ENCODE measurements around the gene CRLF1. TPM values are rescaled to one million over a fixed set of nuclear protein-coding genes. Genes with fewer than 3 reads are reported as not detected.

CRLF1 gene
- total and polyA plus RNA-seq, 2 experiments from 2014 or later, result 18.1 to 19.7 TPM

GRCh38 chr19:18655173-18655844, 48.7 kb upstream of the CRLF1 start (continued):
- TF ChIP-seq, protein P1, sequence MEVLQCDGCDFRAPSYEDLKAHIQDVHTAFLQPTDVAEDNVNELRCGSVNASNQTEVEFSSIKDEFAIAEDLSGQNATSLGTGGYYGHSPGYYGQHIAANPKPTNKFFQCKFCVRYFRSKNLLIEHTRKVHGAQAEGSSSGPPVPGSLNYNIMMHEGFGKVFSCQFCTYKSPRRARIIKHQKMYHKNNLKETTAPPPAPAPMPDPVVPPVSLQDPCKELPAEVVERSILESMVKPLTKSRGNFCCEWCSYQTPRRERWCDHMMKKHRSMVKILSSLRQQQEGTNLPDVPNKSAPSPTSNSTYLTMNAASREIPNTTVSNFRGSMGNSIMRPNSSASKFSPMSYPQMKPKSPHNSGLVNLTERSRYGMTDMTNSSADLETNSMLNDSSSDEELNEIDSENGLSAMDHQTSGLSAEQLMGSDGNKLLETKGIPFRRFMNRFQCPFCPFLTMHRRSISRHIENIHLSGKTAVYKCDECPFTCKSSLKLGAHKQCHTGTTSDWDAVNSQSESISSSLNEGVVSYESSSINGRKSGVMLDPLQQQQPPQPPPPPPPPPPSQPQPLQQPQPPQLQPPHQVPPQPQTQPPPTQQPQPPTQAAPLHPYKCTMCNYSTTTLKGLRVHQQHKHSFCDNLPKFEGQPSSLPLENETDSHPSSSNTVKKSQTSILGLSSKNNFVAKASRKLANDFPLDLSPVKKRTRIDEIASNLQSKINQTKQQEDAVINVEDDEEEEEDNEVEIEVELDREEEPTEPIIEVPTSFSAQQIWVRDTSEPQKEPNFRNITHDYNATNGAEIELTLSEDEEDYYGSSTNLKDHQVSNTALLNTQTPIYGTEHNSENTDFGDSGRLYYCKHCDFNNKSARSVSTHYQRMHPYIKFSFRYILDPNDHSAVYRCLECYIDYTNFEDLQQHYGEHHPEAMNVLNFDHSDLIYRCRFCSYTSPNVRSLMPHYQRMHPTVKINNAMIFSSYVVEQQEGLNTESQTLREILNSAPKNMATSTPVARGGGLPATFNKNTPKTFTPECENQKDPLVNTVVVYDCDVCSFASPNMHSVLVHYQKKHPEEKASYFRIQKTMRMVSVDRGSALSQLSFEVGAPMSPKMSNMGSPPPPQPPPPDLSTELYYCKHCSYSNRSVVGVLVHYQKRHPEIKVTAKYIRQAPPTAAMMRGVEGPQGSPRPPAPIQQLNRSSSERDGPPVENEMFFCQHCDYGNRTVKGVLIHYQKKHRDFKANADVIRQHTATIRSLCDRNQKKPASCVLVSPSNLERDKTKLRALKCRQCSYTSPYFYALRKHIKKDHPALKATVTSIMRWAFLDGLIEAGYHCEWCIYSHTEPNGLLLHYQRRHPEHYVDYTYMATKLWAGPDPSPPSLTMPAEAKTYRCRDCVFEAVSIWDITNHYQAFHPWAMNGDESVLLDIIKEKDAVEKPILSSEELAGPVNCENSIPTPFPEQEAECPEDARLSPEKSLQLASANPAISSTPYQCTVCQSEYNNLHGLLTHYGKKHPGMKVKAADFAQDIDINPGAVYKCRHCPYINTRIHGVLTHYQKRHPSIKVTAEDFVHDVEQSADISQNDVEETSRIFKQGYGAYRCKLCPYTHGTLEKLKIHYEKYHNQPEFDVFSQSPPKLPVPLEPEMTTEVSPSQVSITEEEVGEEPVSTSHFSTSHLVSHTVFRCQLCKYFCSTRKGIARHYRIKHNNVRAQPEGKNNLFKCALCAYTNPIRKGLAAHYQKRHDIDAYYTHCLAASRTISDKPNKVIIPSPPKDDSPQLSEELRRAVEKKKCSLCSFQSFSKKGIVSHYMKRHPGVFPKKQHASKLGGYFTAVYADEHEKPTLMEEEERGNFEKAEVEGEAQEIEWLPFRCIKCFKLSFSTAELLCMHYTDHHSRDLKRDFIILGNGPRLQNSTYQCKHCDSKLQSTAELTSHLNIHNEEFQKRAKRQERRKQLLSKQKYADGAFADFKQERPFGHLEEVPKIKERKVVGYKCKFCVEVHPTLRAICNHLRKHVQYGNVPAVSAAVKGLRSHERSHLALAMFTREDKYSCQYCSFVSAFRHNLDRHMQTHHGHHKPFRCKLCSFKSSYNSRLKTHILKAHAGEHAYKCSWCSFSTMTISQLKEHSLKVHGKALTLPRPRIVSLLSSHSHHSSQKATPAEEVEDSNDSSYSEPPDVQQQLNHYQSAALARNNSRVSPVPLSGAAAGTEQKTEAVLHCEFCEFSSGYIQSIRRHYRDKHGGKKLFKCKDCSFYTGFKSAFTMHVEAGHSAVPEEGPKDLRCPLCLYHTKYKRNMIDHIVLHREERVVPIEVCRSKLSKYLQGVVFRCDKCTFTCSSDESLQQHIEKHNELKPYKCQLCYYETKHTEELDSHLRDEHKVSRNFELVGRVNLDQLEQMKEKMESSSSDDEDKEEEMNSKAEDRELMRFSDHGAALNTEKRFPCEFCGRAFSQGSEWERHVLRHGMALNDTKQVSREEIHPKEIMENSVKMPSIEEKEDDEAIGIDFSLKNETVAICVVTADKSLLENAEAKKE (CRISPR knock-in tag; IDR thresholded peaks at IDR 0.05), result no peak
- TF ChIP-seq EZH2phosphoT487 (IDR thresholded peaks at IDR 0.05; ENCODE audit: unreplicated experiment), result no peak

DNA sequence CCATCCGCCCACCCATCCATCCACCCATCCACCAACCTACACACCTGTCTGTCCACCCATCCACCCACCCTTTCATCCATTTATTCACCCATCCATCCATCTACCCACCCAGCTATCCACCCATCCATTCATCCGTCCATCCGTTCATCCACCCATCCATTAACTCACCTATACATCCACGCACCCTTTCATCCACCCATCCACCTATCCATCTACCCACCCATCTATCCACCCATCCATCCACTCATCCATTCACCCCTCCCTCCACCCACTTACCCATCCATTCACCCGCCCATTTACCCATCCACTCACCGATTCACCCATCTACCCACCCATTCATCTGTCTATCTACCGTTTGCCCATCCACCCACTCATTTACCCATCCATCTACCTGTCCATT, 47.9 kb upstream of the CRLF1 start:
- Histone ChIP-seq H3K4me2 (no peak overlapping the region), H3F3A (replicated peaks; ENCODE audit: low read depth) (peaks cover 8% of the 10 kb centered on the region; the same call in 1 of the 2 replicates), H2AFZ (no peak overlapping the region), H3K27me3 (ENCODE audit: insufficient read depth) (no peaks in the 10 kb centered on the region), H3K9me2 (ENCODE audit: insufficient read depth) (0 out of 2 replicates have a peak, but pooled peaks cover 6% of the 10 kb centered on the region), H3K27ac (ENCODE audit: low read depth) (no peak overlapping the region), H3K4me1 (ENCODE audit: insufficient read depth) (peaks cover 9% of the 10 kb centered on the region; the same call in 1 of the 2 replicates), H4K20me1 (replicated peaks; ENCODE audit: insufficient read depth) (no peaks in the 10 kb centered on the region; the same call in 1 of the 2 replicates), H3K4me3 (no peak overlapping the region), H3K36me3 (ENCODE audit: insufficient read depth) (no peaks in the 10 kb centered on the region), H3K79me2 (replicated peaks; ENCODE audit: insufficient read depth) (no peaks in the 10 kb centered on the region)
- Mint-ChIP-seq H3K4me3 (no peak overlapping the region), H3K27me3 (ENCODE audit: insufficient read depth, low read depth, poor library complexity) (peaks cover 16% of the 10 kb centered on the region), H3K4me1 (peaks cover 47% of the 10 kb centered on the region), H3K36me3 (ENCODE audit: low read depth) (no peaks in the 10 kb centered on the region; the same call in 2 of the 3 replicates), H3K27ac (no peak overlapping the region), H3K9me3 (no peaks in the 10 kb centered on the region; the same call in 2 of the 3 replicates)
- ATAC-seq (no peak), DNase-seq (ENCODE audit: low spot score) (no peak)
- TF ChIP-seq NANOG (IDR thresholded peaks at IDR 0.05; ENCODE audit: borderline replicate concordance), result no peak
- TF ChIP-seq, protein P2, sequence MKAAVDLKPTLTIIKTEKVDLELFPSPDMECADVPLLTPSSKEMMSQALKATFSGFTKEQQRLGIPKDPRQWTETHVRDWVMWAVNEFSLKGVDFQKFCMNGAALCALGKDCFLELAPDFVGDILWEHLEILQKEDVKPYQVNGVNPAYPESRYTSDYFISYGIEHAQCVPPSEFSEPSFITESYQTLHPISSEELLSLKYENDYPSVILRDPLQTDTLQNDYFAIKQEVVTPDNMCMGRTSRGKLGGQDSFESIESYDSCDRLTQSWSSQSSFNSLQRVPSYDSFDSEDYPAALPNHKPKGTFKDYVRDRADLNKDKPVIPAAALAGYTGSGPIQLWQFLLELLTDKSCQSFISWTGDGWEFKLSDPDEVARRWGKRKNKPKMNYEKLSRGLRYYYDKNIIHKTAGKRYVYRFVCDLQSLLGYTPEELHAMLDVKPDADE (IDR thresholded peaks at IDR 0.05), result no peak
- TF ChIP-seq CTCF (conservative IDR thresholded peaks at IDR 0.05; ENCODE audit: low read depth in 2 of 2), result no peak
- TF ChIP-seq EZH2phosphoT487 (IDR thresholded peaks at IDR 0.05; ENCODE audit: unreplicated experiment), result no peak
- no peak for TF ChIP-seq EZH2 (IDR thresholded peaks at IDR 0.05; ENCODE audit: low read depth, unreplicated experiment)
